Mesendoderm (in vitro differentiated cells): ENCODE data around the gene IKZF4.

Experiments used
- DNase-seq: peaks from one replicate; pipeline ENCODE4 v3.0.0; 2013
- H2AK5ac ChIP-seq: 2 replicates; pipeline ENCODE4 v1.6.1; 2013; ENCODE audit warnings: low read length, inconsistent platforms
- H2BK120ac ChIP-seq: 2 replicates; pipeline ENCODE4 v1.6.1; 2013; ENCODE audit warnings: low read depth, mild to moderate bottlenecking, low read length, moderate library complexity, mixed read lengths
- H2BK15ac ChIP-seq: replicated peaks from 2 replicates; pipeline ENCODE4 v1.6.1; 2013; ENCODE audit warnings: low read depth, mild to moderate bottlenecking, moderate library complexity
- H2BK5ac ChIP-seq: 2 replicates; pipeline ENCODE4 v1.6.1; 2013; ENCODE audit warnings: low read length, inconsistent platforms
- H3K18ac ChIP-seq: 2 replicates; pipeline ENCODE4 v1.6.1; 2013; ENCODE audit warnings: mild to moderate bottlenecking, low read length, mixed read lengths
- H3K23ac ChIP-seq: one replicate; pipeline ENCODE4 v1.6.1; 2013; ENCODE audit warnings: low read length
- H3K27ac ChIP-seq: 2 replicates; pipeline ENCODE4 v1.5.1; 2013; ENCODE audit warnings: low read depth, mild to moderate bottlenecking, inconsistent platforms, low read length, moderate library complexity
- H3K27me3 ChIP-seq: 2 replicates; pipeline ENCODE4 v1.6.1; 2013; ENCODE audit warnings: low read length, control low read depth, mild to moderate bottlenecking, inconsistent platforms; ENCODE audit not compliant: insufficient read depth, poor library complexity
- H3K36me3 ChIP-seq: 2 replicates; pipeline ENCODE4 v1.6.1; 2013; ENCODE audit warnings: low read length, inconsistent platforms; ENCODE audit not compliant: control insufficient read depth, insufficient read depth
- H3K4ac ChIP-seq: one replicate; pipeline ENCODE4 v1.6.1; 2013; ENCODE audit warnings: low read depth, mild to moderate bottlenecking, low read length, moderate library complexity
- H3K4me1 ChIP-seq: 2 replicates; pipeline ENCODE4 v1.6.1; 2013; ENCODE audit warnings: low read depth, low read length, inconsistent platforms; ENCODE audit not compliant: control insufficient read depth
- H3K4me2 ChIP-seq: 2 replicates; pipeline ENCODE4 v1.6.1; 2013; ENCODE audit warnings: low read length
- H3K4me3 ChIP-seq: 2 replicates; pipeline ENCODE4 v1.5.1; 2013; ENCODE audit warnings: mild to moderate bottlenecking, low read length
- H3K56ac ChIP-seq: one replicate; pipeline ENCODE4 v1.6.1; 2013; ENCODE audit warnings: low read length
- H3K79me1 ChIP-seq: 2 replicates; pipeline ENCODE4 v1.6.1; 2013; ENCODE audit warnings: low read length, inconsistent platforms
- H3K79me2 ChIP-seq: 2 replicates; pipeline ENCODE4 v1.6.1; 2013; ENCODE audit warnings: mild to moderate bottlenecking, low read length; ENCODE audit not compliant: control insufficient read depth, insufficient read depth
- H3K9ac ChIP-seq: 2 replicates; pipeline ENCODE4 v1.6.1; 2013; ENCODE audit warnings: low read length, inconsistent platforms
- H4K5ac ChIP-seq: one replicate; pipeline ENCODE4 v1.6.1; 2013; ENCODE audit warnings: low read length
- H4K8ac ChIP-seq: one replicate; pipeline ENCODE4 v1.6.1; 2013; ENCODE audit warnings: low read depth, mild to moderate bottlenecking, control low read depth, low read length, moderate library complexity
- WGBS: extraction: QIAGEN DNeasy Blood & Tissue Kit; methylation state at CpG from one replicate; pipeline ENCODE4 v1.1.7; 2013; ENCODE audit warnings: low lambda C conversion rate, missing lambda C conversion rate; ENCODE audit not compliant: insufficient coverage; ENCODE audit errors: extremely low coverage; 5-methylcytosine and 5-hydroxymethylcytosine counted together

The IKZF4 gene

DNA sequence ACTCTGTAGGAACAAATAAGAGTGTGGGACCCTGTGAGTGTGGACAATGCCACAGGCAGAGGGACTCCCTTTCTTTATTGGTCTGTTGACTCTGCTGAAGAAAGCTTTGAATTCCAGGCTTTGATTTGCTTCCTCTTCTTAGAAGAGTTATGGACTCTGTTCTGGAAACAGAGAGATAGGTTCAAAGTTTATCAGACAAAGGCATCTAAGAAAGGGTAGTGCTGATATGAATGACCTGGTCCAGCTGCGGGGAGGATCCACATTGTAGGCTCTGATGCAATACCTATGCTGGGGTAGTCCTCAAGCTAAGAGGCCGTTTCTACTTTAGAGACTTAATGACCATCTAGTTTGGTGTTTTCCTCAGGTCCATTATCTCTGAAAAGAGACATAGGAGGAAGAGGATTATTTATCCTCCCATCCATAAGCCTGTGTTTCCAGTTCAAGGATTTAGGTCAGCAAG is 10.7 kb upstream of the IKZF4 start:
- H3K4ac ChIP-seq: no peak overlapping the region
- no peak overlapping the region for H3K23ac ChIP-seq
- no CpG with 5 or more reads among the region's 2 CpGs for WGBS
- H3K4me1 ChIP-seq: no peaks in the 10 kb centered on the region
- H3K4me2 ChIP-seq: no peak overlapping the region
- no peak overlapping the region for H3K27ac ChIP-seq
- DNase-seq: no peak
- H3K27me3 ChIP-seq: no peaks in the 10 kb centered on the region
- no peak overlapping the region for H3K9ac ChIP-seq
- no peaks in the 10 kb centered on the region for H3K36me3 ChIP-seq
- H3K56ac ChIP-seq: no peak overlapping the region
- H2BK15ac ChIP-seq: no peak overlapping the region
- no peak overlapping the region for H4K8ac ChIP-seq
- no peak overlapping the region for H2BK5ac ChIP-seq
- no peaks in the 10 kb centered on the region for H3K79me2 ChIP-seq
- no peak overlapping the region for H4K5ac ChIP-seq
- no peak overlapping the region for H3K18ac ChIP-seq
- no peak overlapping the region for H3K4me3 ChIP-seq
- H2BK120ac ChIP-seq: no peak overlapping the region
- H2AK5ac ChIP-seq: no peak overlapping the region
- no peaks in the 10 kb centered on the region for H3K79me1 ChIP-seq

DNA sequence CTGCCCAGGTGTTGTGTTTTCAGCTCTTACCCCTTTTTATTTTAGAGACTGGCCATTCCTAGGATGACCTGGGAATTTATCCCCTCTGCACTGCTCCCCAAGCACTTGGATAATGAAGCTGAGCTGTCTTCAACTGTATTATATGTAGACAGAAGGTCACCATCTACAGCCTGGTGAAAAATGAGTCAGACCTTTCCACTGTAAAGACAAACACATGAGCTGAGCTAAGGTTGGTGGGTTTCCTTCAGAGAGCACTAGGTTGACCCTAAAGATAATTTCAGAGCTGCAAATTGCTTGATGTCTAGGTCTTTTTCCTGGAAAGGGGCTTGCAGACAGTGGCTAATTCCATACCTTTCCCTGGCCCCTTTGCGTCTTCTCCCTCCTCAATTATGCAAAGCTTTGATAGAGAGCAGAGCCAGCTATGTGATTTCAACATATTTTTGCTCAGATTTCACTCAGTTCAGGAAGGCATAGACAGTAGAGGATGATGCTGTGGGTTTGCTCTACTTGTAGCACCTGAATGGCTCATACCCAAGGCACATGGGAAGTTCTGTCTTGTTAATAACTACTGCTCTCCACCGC is 9.2 kb upstream of the IKZF4 start:
- H3K79me2 ChIP-seq: no peaks in the 10 kb centered on the region
- no peak for DNase-seq
- H3K23ac ChIP-seq: no peak overlapping the region
- no peak overlapping the region for H3K18ac ChIP-seq
- no peak overlapping the region for H3K4me3 ChIP-seq
- H3K9ac ChIP-seq: no peak overlapping the region
- no peak overlapping the region for H2BK5ac ChIP-seq
- H4K5ac ChIP-seq: no peak overlapping the region
- H3K4ac ChIP-seq: no peak overlapping the region
- H2BK15ac ChIP-seq: no peak overlapping the region
- no peaks in the 10 kb centered on the region for H3K27me3 ChIP-seq
- H3K79me1 ChIP-seq: no peaks in the 10 kb centered on the region
- H3K56ac ChIP-seq: no peak overlapping the region
- no peak overlapping the region for H3K4me2 ChIP-seq
- no peak overlapping the region for H3K27ac ChIP-seq
- H2AK5ac ChIP-seq: no peak overlapping the region
- no peak overlapping the region for H4K8ac ChIP-seq
- no peaks in the 10 kb centered on the region for H3K36me3 ChIP-seq
- no peak overlapping the region for H2BK120ac ChIP-seq
- H3K4me1 ChIP-seq: no peaks in the 10 kb centered on the region
- no CpG with 5 or more reads among the region's 2 CpGs for WGBS

- Histone ChIP-seq H3K4ac (no peak overlapping the region), H3K79me1 (no peaks in the 10 kb centered on the region), H3K18ac (no peak overlapping the region), H4K5ac (no peak overlapping the region), H3K4me1 (no peaks in the 10 kb centered on the region), H3K36me3 (no peaks in the 10 kb centered on the region), H3K27ac (no peak overlapping the region), H3K56ac (no peak overlapping the region), H2BK15ac (no peak overlapping the region), H2BK120ac (no peak overlapping the region), H3K4me2 (no peak overlapping the region), H2AK5ac (no peak overlapping the region), H3K23ac (no peak overlapping the region), H3K4me3 (no peak overlapping the region), H3K79me2 (no peaks in the 10 kb centered on the region), H2BK5ac (no peak overlapping the region), H3K27me3 (no peaks in the 10 kb centered on the region), H4K8ac (no peak overlapping the region), H3K9ac (no peak overlapping the region)
- DNase-seq: no peak
- no CpG with 5 or more reads among the region's 5 CpGs for WGBS
These were observed 7.4 kb upstream of the IKZF4 start for GRCh38 chr12:56013482-56013881.

GRCh38 chr12:56014205-56014604 is 6.6 kb upstream of the IKZF4 start:
- no peak for DNase-seq
- Histone ChIP-seq H3K4me1 (no peaks in the 10 kb centered on the region), H3K27ac (no peak overlapping the region), H3K18ac (no peak overlapping the region), H4K8ac (no peak overlapping the region), H3K56ac (no peak overlapping the region), H2AK5ac (no peak overlapping the region), H3K9ac (no peak overlapping the region), H3K79me2 (no peaks in the 10 kb centered on the region), H3K4ac (no peak overlapping the region), H3K79me1 (no peaks in the 10 kb centered on the region), H3K23ac (no peak overlapping the region), H3K27me3 (no peaks in the 10 kb centered on the region), H3K4me2 (no peak overlapping the region), H4K5ac (no peak overlapping the region), H2BK120ac (no peak overlapping the region), H3K4me3 (no peak overlapping the region), H2BK5ac (no peak overlapping the region), H2BK15ac (no peak overlapping the region), H3K36me3 (no peaks in the 10 kb centered on the region)
- no CpG with 5 or more reads among the region's 2 CpGs for WGBS

- no CpG with 5 or more reads among the region's 4 CpGs for WGBS
- Histone ChIP-seq H3K18ac (no peak overlapping the region), H4K5ac (no peak overlapping the region), H3K27me3 (no peaks in the 10 kb centered on the region), H4K8ac (no peak overlapping the region), H3K9ac (no peak overlapping the region), H2AK5ac (no peak overlapping the region), H3K79me1 (no peaks in the 10 kb centered on the region), H3K79me2 (no peaks in the 10 kb centered on the region), H3K4me1 (peaks cover 7% of the 10 kb centered on the region), H3K27ac (no peak overlapping the region), H2BK15ac (no peak overlapping the region), H3K56ac (no peak overlapping the region), H3K4me3 (no peak overlapping the region), H2BK120ac (no peak overlapping the region), H3K4ac (no peak overlapping the region), H3K23ac (no peak overlapping the region), H3K4me2 (no peak overlapping the region), H3K36me3 (no peaks in the 10 kb centered on the region), H2BK5ac (no peak overlapping the region)
- no peak for DNase-seq
These were observed 3.7 kb upstream of the IKZF4 start for GRCh38 chr12:56017181-56017580.

- H4K5ac ChIP-seq: no peak overlapping the region
- no peak overlapping the region for H3K23ac ChIP-seq
- H2BK15ac ChIP-seq: no peak overlapping the region
- H4K8ac ChIP-seq: no peak overlapping the region
- H3K4me1 ChIP-seq: peaks cover 7% of the 10 kb centered on the region
- H3K27me3 ChIP-seq: no peaks in the 10 kb centered on the region
- no peak overlapping the region for H3K9ac ChIP-seq
- H3K79me2 ChIP-seq: no peaks in the 10 kb centered on the region
- H3K18ac ChIP-seq: no peak overlapping the region
- H2AK5ac ChIP-seq: no peak overlapping the region
- H3K4me2 ChIP-seq: no peak overlapping the region
- H3K4me3 ChIP-seq: no peak overlapping the region
- H3K56ac ChIP-seq: no peak overlapping the region
- WGBS: no CpG with 5 or more reads among the region's 1 CpG
- H2BK5ac ChIP-seq: no peak overlapping the region
- no peak overlapping the region for H3K27ac ChIP-seq
- DNase-seq: no peak
- H3K36me3 ChIP-seq: no peaks in the 10 kb centered on the region
- H2BK120ac ChIP-seq: no peak overlapping the region
- H3K4ac ChIP-seq: no peak overlapping the region
- no peaks in the 10 kb centered on the region for H3K79me1 ChIP-seq
These were observed 2.5 kb upstream of the IKZF4 start for GRCh38 chr12:56018356-56018755.
